GM18951 (cell line): Measurements from ENCODE around the gene EML4.
"Not testable (repeated sequence)": the region's sequence is repeated elsewhere in the genome, so short reads cannot be mapped to it uniquely, and the experiment has no call there.

Experiments
- POLR2A ChIP-seq: IDR thresholded peaks from 4 replicates; pipeline ENCODE4 v1.6.1; 2011; ENCODE audit warnings: mild to moderate bottlenecking; ENCODE audit not compliant: insufficient read length, insufficient read depth; ENCODE audit errors: extremely low read depth
- in situ Hi-C: fragments of 300-500 bp; cut with MboI; formaldehyde crosslinking; loops from one replicate; pipeline ENCODE4 v1.12.0; 2022; ENCODE audit warnings: low sequenced_read_pairs, mixed read lengths, inconsistent platforms; ENCODE audit not compliant: unreplicated experiment

Gene EML4

DNA sequence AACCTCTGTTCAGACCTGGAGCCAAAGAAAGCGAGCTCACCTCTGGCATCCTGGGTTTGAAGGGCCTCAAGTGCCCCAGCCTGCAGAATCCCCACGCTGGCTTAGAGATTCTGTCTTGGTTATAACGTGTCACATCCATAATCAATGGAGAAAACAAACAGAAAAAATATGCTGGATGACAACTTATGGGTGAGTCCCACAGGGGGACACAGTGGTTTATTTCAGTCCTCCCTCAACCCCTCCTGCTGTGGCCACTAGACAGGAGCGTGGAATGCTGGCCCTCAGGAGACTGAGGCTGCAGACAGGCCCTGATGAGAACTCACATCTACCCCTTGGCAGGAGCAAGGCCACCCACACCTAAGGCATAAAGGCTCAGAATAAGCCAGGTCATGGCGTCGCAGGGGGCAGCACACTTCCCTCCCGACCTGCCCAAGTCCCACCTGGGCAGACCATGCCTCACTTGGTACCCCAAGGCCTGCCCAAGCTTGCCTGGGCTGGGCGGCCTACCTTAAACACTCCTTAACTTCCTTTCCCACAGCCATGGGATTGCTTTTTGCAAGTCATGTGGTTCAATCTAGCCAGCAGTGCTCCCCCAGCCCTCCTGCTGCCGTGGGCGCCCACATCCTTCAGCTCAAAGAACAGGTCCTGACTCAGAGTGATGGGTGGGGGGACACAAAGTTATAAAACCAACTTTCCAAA lies 171.9 kb downstream of the EML4 start:
- no peak for TF ChIP-seq POLR2A
- in situ Hi-C loops, result no loop called here

DNA sequence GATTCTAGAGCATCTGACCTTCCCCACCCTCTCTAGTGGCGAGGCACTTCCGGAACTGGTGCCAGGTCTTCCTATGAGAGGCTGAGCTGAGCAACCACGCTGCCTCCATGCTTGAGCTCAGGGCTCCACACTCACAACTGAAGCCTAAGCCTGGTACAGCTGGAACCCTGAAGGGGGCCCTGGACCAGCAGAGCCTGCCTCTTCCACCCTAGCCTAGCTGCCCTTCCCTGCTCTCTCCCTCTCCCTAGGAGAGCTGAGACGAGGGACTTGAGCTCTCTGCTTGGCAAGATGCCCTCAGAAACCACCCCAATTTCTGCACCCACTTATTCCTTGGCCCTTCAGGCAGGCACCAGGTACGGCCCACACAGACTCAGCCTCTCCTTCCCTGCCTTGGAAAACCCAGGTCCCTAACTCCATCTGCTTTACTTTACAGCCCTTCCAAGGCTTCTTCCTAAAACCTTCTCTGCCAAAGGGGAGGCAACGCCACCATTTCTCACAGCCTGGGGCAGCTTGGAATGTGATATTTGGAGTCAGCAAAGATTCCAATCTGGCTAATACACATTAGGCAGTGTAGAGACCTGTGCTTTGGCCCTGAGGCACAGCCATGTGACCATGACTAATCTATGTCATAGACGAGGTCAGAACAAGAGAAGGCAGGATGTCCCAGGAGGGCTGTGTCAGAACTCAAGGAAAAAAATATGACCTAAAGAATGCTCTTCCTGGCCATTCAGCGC lies 173.1 kb downstream of the EML4 start:
- TF ChIP-seq POLR2A, result no peak
- in situ Hi-C loops, result no loop called here

DNA sequence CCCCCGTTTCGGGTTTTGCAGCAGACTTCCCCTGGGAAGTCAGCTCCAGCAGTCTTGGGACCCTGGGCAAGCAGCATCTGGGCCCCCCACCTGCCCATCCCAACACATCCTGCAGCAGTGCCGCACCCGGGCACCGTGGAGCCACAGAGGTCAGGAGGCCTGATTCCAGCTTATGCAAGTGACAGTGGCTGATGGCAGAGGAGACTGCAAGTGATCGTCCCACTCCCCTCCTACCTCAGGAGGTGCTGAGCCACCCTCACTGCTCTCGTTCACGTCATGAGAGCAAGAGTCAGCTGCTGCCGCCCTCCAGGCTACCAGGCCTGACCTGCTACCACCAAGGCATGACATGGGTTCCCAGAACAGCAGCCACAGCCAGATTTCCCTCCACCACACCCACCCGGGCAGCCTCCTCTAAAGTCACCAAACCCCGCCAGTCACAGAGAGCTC lies 173.7 kb downstream of the EML4 start:
- in situ Hi-C loops, result no loop called here
- no peak for TF ChIP-seq POLR2A

DNA sequence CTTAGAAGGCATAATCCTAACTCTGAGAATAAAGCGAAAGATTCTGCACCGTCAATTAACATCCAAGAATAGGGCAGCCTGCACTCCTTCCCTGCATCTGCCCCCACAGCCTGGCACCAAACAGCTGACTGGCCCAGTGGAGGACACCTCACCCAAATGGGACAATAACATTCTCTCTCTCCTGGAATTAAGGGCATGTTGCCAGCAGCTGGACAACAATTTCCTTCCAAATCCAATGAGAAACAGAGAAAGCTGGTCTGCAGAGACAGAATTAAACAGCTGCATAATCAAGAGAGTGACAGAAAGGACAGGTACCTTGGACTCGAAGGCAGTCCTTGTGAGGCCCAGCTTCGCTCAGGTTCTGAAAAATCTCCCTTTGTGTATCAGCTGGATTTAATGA lies 176.8 kb downstream of the EML4 start:
- in situ Hi-C loops, result no loop called here
- no peak for TF ChIP-seq POLR2A

DNA sequence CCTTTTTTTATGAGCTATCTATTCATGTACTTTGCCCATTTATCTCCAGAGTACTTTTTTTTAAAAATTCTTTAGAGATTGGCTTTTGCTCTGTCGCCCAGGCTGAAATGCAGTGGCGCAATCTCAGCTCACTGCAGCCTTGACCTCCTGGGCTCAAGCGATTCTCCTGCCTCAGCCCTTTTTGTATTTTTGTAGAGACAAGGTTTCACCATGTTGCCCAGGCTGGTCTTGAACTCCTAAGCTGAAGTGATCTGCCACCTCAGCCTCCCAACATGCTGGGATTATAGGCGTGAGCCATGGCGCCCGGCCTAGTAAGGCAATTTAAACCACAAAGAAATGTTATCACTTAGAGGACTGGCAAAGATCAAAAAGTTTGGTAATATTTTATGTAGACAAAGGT lies 177.7 kb downstream of the EML4 start:
- in situ Hi-C loops, result not testable (repeated sequence)

DNA sequence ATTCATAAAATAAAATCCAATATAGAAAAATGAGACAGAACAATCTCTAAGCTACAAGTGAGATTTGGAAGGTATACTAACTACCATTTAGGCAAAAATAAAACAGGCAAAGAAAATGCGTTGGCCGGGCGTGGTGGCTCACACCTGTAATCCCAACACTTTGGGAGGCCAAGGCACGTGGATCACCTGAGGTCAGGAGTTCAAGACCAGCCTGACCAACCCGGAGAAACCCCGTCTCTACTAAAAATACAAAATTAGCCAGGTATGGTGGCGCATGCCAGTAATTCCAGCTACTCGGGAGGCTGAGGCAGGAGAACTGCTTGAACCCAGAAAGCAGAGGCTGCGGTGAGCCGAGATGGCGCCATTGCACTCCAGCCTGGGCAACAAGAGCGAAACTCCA lies 178.4 kb downstream of the EML4 start:
- in situ Hi-C loops, result not testable (repeated sequence)

DNA sequence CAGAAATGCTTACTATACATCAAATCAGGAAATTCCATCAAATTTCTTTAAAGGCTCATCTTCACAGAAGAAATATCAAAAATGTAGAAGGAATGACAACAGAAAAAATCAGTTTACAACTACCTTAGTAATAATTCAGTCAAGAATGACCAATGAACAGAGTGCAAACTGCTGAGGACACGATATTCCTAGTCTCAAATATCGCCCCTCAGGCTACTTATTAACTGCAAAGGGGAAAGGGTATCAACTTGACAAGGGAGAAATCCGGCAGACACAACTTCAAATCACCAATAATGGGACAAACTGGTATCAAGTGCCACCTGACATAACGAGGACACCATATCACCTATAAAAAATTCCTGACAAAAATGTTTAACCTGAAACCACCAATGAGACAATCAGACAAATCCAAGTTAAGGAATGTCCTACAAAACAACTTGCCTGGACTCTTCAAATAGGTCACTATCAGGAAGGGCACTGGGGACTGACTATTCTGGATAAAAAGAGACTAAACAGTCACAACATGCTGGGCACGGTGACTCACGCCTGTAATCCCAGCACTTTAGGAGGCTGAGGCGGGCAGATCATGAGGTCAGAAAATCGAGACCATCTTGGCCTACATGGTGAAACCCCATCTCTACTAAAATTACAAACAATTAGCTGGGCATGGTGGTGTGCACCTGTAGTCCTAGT lies 179.1 kb downstream of the EML4 start:
- in situ Hi-C loops, result no loop called here
- no peak for TF ChIP-seq POLR2A

DNA sequence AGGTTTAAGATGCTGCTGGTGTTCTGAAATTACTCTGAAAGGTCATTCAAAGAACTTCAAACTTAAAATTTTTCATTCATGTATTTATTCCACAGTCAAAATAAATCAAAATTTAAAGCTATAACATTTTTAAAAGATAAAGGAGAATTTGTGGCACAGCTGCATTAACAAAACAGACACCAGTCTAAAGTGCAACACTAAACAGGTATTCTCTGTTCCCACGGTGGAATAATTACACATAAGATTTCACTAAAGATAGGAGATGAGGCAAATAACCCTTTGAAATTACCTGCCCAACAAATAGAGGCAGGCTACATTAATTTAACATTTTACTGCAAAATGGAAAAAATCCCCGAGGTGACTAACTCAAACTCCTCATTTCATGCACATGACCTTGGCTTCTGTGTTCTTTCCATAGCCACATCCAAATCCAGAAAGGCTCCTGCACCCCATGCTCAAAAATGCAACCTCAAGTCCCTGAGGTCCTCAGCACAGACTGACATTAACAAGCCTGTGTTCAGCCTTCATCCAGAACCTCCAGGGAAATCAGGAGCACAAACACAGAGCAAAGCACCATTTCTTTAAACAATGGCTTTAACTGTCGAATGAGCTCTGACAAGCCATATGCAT lies 181.4 kb downstream of the EML4 start:
- in situ Hi-C loops, result loop anchor here (25.0 kb wide), 1 partner anchor 488 kb away; no protein-coding TSS in a partner anchor
- no peak for TF ChIP-seq POLR2A

DNA sequence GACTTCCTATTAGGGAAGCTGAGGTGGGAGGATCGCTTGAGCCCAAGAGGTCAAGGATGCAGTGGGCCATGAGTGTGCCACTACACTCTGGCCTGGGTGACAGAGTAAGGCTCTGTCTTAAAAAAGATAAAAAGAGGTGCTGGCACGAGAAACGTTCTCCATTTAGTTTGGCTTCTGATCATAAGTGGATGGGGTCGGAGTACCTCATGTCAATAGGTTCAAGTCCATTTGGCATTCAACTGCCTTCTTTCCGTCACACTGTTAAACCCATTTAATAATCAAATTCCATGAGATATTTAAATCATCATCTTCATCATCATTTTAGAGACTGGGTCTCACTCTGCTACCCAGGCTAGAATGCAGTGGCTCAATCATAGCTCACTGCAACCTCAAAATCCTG lies 182.7 kb downstream of the EML4 start:
- no peak for TF ChIP-seq POLR2A
- in situ Hi-C loops, result loop anchor here (25.0 kb wide), 1 partner anchor 490 kb away; no protein-coding TSS in a partner anchor

DNA sequence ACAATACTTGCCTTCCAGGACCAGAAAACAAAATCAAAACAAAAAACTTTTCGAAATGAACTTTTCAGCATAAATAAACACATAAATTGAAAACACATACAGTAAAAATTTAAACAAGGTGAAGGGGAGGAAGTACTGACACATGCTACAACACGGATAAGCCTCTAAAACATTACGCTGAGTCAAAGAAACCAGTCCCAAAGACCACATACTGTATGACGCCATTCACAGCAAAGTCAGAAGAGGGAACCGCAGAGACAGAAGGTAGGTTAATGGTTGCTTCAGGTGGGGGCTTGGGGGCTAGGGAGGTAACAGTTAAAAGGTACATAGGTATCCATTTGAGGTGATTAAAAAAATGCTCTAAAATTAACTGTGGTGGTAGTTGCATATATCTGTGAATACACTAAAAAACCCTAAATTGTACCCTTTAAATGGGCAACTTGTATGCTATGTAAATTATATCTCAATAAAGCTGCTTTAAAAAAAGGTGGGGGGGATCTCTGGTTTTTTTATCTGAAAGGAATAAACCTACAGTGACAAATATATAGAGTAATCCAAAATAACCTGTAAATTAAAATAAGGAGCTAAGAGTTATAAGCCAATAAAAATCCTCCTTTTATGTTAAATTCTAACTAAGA lies 184.8 kb downstream of the EML4 start:
- TF ChIP-seq POLR2A, result no peak
- in situ Hi-C loops, result loop anchor here (25.0 kb wide), 1 partner anchor 492 kb away; no protein-coding TSS in a partner anchor

DNA sequence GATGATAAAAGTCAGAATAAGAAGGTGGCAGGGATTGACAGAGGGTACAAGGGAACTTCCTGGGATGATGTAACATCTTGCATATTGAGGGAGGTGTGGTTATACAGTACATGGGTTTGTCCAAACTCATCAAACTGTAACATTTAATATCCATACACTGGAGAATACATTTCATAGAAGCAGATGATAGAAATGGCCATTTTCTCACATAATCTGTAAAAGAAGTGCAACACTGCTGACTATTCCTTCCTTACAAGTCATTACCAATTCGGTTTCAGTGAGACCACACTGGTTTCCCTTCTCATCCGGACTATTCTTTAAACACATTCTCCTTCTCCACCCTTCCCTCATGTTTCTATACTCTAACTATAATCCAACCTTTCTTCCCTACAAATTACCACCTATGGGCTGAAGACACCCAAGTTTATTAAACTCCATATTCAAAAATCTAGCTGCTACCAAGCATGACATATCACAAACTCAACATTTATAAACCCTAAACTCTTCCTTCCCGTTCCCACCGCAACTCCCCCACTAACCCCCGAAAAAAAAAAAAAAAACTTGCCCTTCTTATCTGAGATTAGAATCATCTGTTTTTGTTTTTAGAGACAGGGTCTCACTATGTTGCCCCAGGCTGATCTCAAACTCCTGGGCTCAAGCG lies 190.3 kb downstream of the EML4 start:
- in situ Hi-C loops, result loop anchor here (25.0 kb wide), 1 partner anchor 497 kb away; no protein-coding TSS in a partner anchor
- TF ChIP-seq POLR2A, result no peak

DNA sequence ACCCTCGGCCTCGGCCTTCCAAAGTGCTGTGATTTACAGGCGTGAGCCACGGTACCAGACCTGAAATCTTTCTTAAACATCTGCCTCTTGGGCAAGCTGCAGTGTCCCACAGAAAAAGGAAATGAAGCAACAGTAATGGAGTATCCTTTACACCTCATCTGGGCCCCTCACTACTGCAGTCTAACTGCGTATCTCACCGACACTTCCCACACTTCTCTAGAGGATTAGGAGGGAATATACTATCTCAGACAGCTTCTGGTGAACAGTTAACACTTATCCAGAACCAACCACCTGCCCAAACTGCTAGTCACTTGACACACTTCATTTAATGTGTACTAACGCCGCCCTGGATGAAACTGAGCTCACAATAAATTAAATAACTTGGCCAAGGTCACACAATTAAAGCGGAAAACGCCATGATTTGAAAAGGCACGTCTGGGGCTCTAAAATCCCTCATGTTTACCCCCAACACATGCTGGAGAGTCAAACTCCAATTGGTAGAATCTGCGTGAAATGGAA lies 190.9 kb downstream of the EML4 start:
- no peak for TF ChIP-seq POLR2A
- in situ Hi-C loops, result loop anchor here (25.0 kb wide), 1 partner anchor 498 kb away; no protein-coding TSS in a partner anchor

DNA sequence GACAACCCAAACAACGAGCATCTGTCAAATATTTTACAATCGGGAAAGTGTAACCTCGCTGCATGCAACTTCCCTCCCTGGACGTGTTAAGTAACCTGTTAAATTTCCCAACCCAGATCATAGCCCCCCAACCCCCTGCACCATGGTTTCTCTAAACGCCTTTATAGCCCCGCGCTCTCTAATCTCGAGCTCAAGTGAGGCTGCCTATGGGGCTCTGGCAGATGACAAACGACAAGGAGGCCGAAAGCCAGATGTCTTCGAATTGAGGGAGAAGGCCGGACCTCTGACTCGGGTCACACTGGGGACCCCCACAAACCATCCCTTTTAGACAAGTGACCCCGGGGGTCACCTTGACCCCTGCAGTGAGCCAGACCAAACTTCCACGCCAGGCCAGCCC lies 191.3 kb downstream of the EML4 start:
- in situ Hi-C loops, result loop anchor here (25.0 kb wide), 1 partner anchor 498 kb away; no protein-coding TSS in a partner anchor
- TF ChIP-seq POLR2A, result no peak
